Astrocyte (in vitro differentiated cells and primary cell): ENCODE measurements around the gene CACNB4. TPM values are rescaled to one million over a fixed set of nuclear protein-coding genes. Genes with fewer than 3 reads are reported as not detected.

Experiments used
- DNase-seq: peaks from one replicate; pipeline ENCODE4 v3.0.0-alpha.2; 2010; ENCODE audit warnings: low read depth
- FAIRE-seq: peaks from 2 replicates; lab custom pipeline; 2011; peaks lifted over from hg19 to GRCh38; lab: Jason Lieb, UNC
- H2AFZ ChIP-seq: 2 replicates; pipeline ENCODE4 v1.6.0; 2012; ENCODE audit warnings: low read depth, low read length, inconsistent platforms
- H3K27ac ChIP-seq: 2 replicates; pipeline ENCODE4 v1.5.1; 2011; ENCODE audit warnings: low read depth, low read length, inconsistent platforms
- H3K27me3 ChIP-seq: 2 replicates; pipeline ENCODE4 v1.6.0; 2011; ENCODE audit warnings: low read length, inconsistent platforms; ENCODE audit not compliant: insufficient read depth
- H3K36me3 ChIP-seq: 2 replicates; pipeline ENCODE4 v1.5.1; 2011; ENCODE audit warnings: low read length, inconsistent platforms; ENCODE audit not compliant: insufficient read depth
- H3K4me1 ChIP-seq: 2 replicates; pipeline ENCODE4 v1.5.1; 2011; ENCODE audit warnings: low read length, inconsistent platforms; ENCODE audit not compliant: insufficient read depth
- H3K4me2 ChIP-seq: 2 replicates; pipeline ENCODE4 v1.6.0; 2012; ENCODE audit warnings: low read length, inconsistent platforms
- H3K4me3 ChIP-seq: 2 replicates; pipeline ENCODE4 v1.5.1; 2011; ENCODE audit warnings: low read depth, mild to moderate bottlenecking, low read length, inconsistent platforms; ENCODE audit not compliant: insufficient read depth
- H3K79me2 ChIP-seq: 2 replicates; pipeline ENCODE4 v1.6.0; 2012; ENCODE audit warnings: mild to moderate bottlenecking, low read length, inconsistent platforms; ENCODE audit not compliant: insufficient read depth
- H3K9ac ChIP-seq: 2 replicates; pipeline ENCODE4 v1.6.0; 2012; ENCODE audit warnings: mild to moderate bottlenecking, low read length, inconsistent platforms
- H3K9me3 ChIP-seq: 2 replicates; pipeline ENCODE4 v1.5.1; 2012; ENCODE audit warnings: low read depth, mild to moderate bottlenecking, low read length, inconsistent platforms; ENCODE audit not compliant: insufficient read depth
- H4K20me1 ChIP-seq: 2 replicates; pipeline ENCODE4 v1.6.0; 2012; ENCODE audit warnings: low read length, inconsistent platforms; ENCODE audit not compliant: insufficient read depth
- H3K27ac Mint-ChIP-seq: one replicate; pipeline ENCODE4 v1.8.0; 2021; ENCODE audit warnings: mild to moderate bottlenecking, mixed read lengths; ENCODE audit not compliant: unreplicated experiment
- H3K27me3 Mint-ChIP-seq: one replicate; pipeline ENCODE4 v1.8.0; 2021; ENCODE audit warnings: low read depth, mixed read lengths; ENCODE audit not compliant: unreplicated experiment
- H3K36me3 Mint-ChIP-seq: one replicate; pipeline ENCODE4 v1.8.0; 2021; ENCODE audit warnings: low read depth, mixed read lengths; ENCODE audit not compliant: unreplicated experiment
- H3K4me1 Mint-ChIP-seq: one replicate; pipeline ENCODE4 v1.8.0; 2021; ENCODE audit warnings: low read depth, mixed read lengths; ENCODE audit not compliant: unreplicated experiment
- H3K4me3 Mint-ChIP-seq: one replicate; pipeline ENCODE4 v1.8.0; 2021; ENCODE audit warnings: mild to moderate bottlenecking, moderate library complexity, mixed read lengths; ENCODE audit not compliant: unreplicated experiment
- H3K9me3 Mint-ChIP-seq: one replicate; pipeline ENCODE4 v1.8.0; 2021; ENCODE audit warnings: mild to moderate bottlenecking, mixed read lengths; ENCODE audit not compliant: unreplicated experiment
- CTCF ChIP-seq: IDR thresholded peaks from 2 replicates; pipeline ENCODE4 v1.5.1; 2011; ENCODE audit warnings: low read depth, mild to moderate bottlenecking, inconsistent platforms, low read length, moderate library complexity; ENCODE audit not compliant: insufficient read depth
- EZH2 ChIP-seq: IDR thresholded peaks from 2 replicates; pipeline ENCODE4 v1.6.1; 2012; ENCODE audit warnings: mild to moderate bottlenecking, low read length, inconsistent platforms; ENCODE audit not compliant: insufficient read depth
- total RNA-seq: library from RNA; stranded (reverse); gene quantifications from 2 replicates; pipeline ENCODE4 v1.2.1, GENCODE V29; 2021

The CACNB4 gene
- total RNA-seq, 1 donor from 2014 or later, result 1.8 TPM

DNA sequence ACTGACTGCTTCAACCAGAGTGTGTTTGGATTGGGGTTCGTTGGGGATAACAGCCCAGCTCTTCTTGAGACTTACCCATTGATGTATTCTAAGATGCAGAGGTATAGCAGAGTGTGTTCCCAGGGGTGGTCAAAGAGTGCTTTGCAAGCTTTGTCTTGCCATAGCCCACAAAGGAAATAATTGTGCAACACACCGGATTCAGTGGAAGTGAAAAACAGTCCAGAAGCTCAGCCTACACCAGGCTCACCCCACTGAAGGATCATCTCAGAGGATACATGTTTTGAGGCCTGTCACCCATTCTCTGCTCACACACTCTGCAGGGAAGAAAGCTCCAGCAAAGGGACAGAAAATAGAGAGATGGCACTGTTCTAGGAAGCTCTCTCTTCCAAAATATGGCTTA, 9.6 kb downstream of the CACNB4 start:
- Histone ChIP-seq H4K20me1 (no peaks in the 10 kb centered on the region), H3K27me3 (peaks cover 3% of the 10 kb centered on the region), H3K36me3 (no peaks in the 10 kb centered on the region), H3K4me1 (no peaks in the 10 kb centered on the region), H3K4me3 (no peak overlapping the region), H2AFZ (no peak overlapping the region), H3K9me3 (no peaks in the 10 kb centered on the region), H3K27ac (no peak overlapping the region), H3K9ac (no peak overlapping the region), H3K79me2 (no peaks in the 10 kb centered on the region), H3K4me2 (no peak overlapping the region)
- H3K27ac Mint-ChIP-seq, result no peak overlapping the region
- no peak overlapping the region for H3K4me3 Mint-ChIP-seq
- TF ChIP-seq EZH2, result no peak
- TF ChIP-seq CTCF, result no peak
- no peaks in the 10 kb centered on the region for H3K4me1 Mint-ChIP-seq
- no peaks in the 10 kb centered on the region for H3K9me3 Mint-ChIP-seq
- H3K27me3 Mint-ChIP-seq, result peaks cover 10% of the 10 kb centered on the region
- no peak for DNase-seq
- H3K36me3 Mint-ChIP-seq, result no peaks in the 10 kb centered on the region
- no peak for FAIRE-seq

GRCh38 chr2:152088006-152088405, 10.8 kb downstream of the CACNB4 start:
- H3K4me1 Mint-ChIP-seq, result no peaks in the 10 kb centered on the region
- TF ChIP-seq EZH2, result no peak
- Histone ChIP-seq H3K36me3 (no peaks in the 10 kb centered on the region), H3K27ac (no peak overlapping the region), H4K20me1 (no peaks in the 10 kb centered on the region), H2AFZ (no peak overlapping the region), H3K4me2 (no peak overlapping the region), H3K9ac (no peak overlapping the region), H3K4me3 (no peak overlapping the region), H3K79me2 (no peaks in the 10 kb centered on the region), H3K27me3 (peaks cover 3% of the 10 kb centered on the region), H3K4me1 (no peaks in the 10 kb centered on the region), H3K9me3 (no peaks in the 10 kb centered on the region)
- H3K4me3 Mint-ChIP-seq, result no peak overlapping the region
- H3K36me3 Mint-ChIP-seq, result no peaks in the 10 kb centered on the region
- DNase-seq (no peak), FAIRE-seq (no peak)
- no peaks in the 10 kb centered on the region for H3K9me3 Mint-ChIP-seq
- H3K27ac Mint-ChIP-seq, result no peak overlapping the region
- peaks cover 6% of the 10 kb centered on the region for H3K27me3 Mint-ChIP-seq

GRCh38 chr2:152086231-152086630, 12.6 kb downstream of the CACNB4 start:
- H3K27me3 Mint-ChIP-seq, result peaks cover 10% of the 10 kb centered on the region
- Histone ChIP-seq H3K36me3 (no peaks in the 10 kb centered on the region), H3K79me2 (no peaks in the 10 kb centered on the region), H3K4me2 (no peak overlapping the region), H3K4me1 (no peaks in the 10 kb centered on the region), H4K20me1 (no peaks in the 10 kb centered on the region), H2AFZ (no peak overlapping the region), H3K9me3 (no peaks in the 10 kb centered on the region), H3K27me3 (peaks cover 3% of the 10 kb centered on the region), H3K4me3 (no peak overlapping the region), H3K9ac (no peak overlapping the region), H3K27ac (no peak overlapping the region)
- FAIRE-seq, result no peak
- no peak for DNase-seq
- peaks cover 1% of the 10 kb centered on the region for H3K9me3 Mint-ChIP-seq
- no peak overlapping the region for H3K27ac Mint-ChIP-seq
- TF ChIP-seq EZH2, result no peak
- TF ChIP-seq CTCF, result no peak
- no peaks in the 10 kb centered on the region for H3K36me3 Mint-ChIP-seq
- H3K4me3 Mint-ChIP-seq, result no peak overlapping the region
- H3K4me1 Mint-ChIP-seq, result no peaks in the 10 kb centered on the region
